SK-N-SH treated with all-trans-retinoic acid at 6 μM for 48 hours (cell line): ENCODE data around the gene CAP1.

Source experiments
- ATAC-seq: fragments of 200-7000 bp; cut with Tn5 transposase; 3 replicates; pipeline ENCODE4 v1.9.1; 2020; ENCODE audit warnings: mild to moderate bottlenecking, moderate library complexity
- ARNTL ChIP-seq: fragments of 450-650 bp; formaldehyde crosslinking; IDR thresholded peaks from 2 replicates; pipeline ENCODE4 v1.5.0; 2020; ENCODE audit warnings: low read depth, mild to moderate bottlenecking, moderate library complexity, borderline replicate concordance
- BACH2 ChIP-seq: fragments of 250-450 bp; sonication (Bioruptor Pico); IDR thresholded peaks from 2 replicates; pipeline ENCODE4 v1.9.0; 2021; ENCODE audit warnings: mild to moderate bottlenecking, borderline replicate concordance
- CREB5 ChIP-seq: fragments of 250-450 bp; sonication (Bioruptor Pico); IDR thresholded peaks from 2 replicates; pipeline ENCODE4 v1.5.1; 2020; ENCODE audit warnings: low read depth, mild to moderate bottlenecking, moderate library complexity
- CSDC2 ChIP-seq: fragments of 250-450 bp; sonication (Bioruptor Pico); IDR thresholded peaks from 2 replicates; pipeline ENCODE4 v1.5.0; 2020; ENCODE audit warnings: mild to moderate bottlenecking, moderate library complexity
- GLIS3 ChIP-seq: fragments of 250-450 bp; sonication (Bioruptor Pico); IDR thresholded peaks from 2 replicates; pipeline ENCODE4 v1.5.0; 2020; ENCODE audit warnings: mild to moderate bottlenecking, moderate library complexity
- ISL1 ChIP-seq: fragments of 250-450 bp; sonication (Bioruptor Pico); IDR thresholded peaks from 2 replicates; pipeline ENCODE4 v2.1.2; 2022; ENCODE audit warnings: mild to moderate bottlenecking, moderate library complexity
- PATZ1 ChIP-seq: fragments of 250-450 bp; sonication (Bioruptor Pico); IDR thresholded peaks from 2 replicates; pipeline ENCODE4 v1.8.0; 2020; ENCODE audit warnings: mild to moderate bottlenecking, moderate library complexity, borderline replicate concordance
- POU6F1 ChIP-seq: fragments of 250-450 bp; sonication (Bioruptor Pico); IDR thresholded peaks from 2 replicates; pipeline ENCODE4 v1.8.0; 2021; ENCODE audit warnings: low read depth, mild to moderate bottlenecking, moderate library complexity, borderline replicate concordance
- PPARA ChIP-seq: fragments of 250-450 bp; sonication (Bioruptor Pico); IDR thresholded peaks from 2 replicates; pipeline ENCODE4 v1.5.0; 2020; ENCODE audit warnings: mild to moderate bottlenecking, borderline replicate concordance
- RARB ChIP-seq: fragments of 250-450 bp; sonication (Bioruptor Pico); IDR thresholded peaks from 2 replicates; pipeline ENCODE4 v1.8.0; 2021; ENCODE audit warnings: mild to moderate bottlenecking, moderate library complexity
- TCF4 ChIP-seq: fragments of 250-450 bp; sonication (Bioruptor Pico); IDR thresholded peaks from 2 replicates; pipeline ENCODE4 v1.8.0; 2021; ENCODE audit warnings: mild to moderate bottlenecking, moderate library complexity, borderline replicate concordance
- TOX ChIP-seq: fragments of 250-450 bp; sonication (Bioruptor Pico); IDR thresholded peaks from 2 replicates; pipeline ENCODE4 v1.8.0; 2021; ENCODE audit warnings: mild to moderate bottlenecking, moderate library complexity, borderline replicate concordance
- TSHZ2 ChIP-seq: fragments of 250-450 bp; sonication (Bioruptor Pico); IDR thresholded peaks from 2 replicates; pipeline ENCODE4 v1.5.0; 2020; ENCODE audit warnings: mild to moderate bottlenecking, moderate library complexity
- ZFP3 ChIP-seq: fragments of 250-450 bp; sonication (Bioruptor Pico); IDR thresholded peaks from 2 replicates; pipeline ENCODE4 v1.5.0; 2020; ENCODE audit warnings: mild to moderate bottlenecking, moderate library complexity
- ZFP30 ChIP-seq: fragments of 450-650 bp; formaldehyde crosslinking; IDR thresholded peaks from 2 replicates; pipeline ENCODE4 v1.5.0; 2022; ENCODE audit warnings: mild to moderate bottlenecking, moderate library complexity
- ZNF565 ChIP-seq: fragments of 450-650 bp; formaldehyde crosslinking; conservative IDR thresholded peaks from 2 replicates; pipeline ENCODE4 v1.5.0; 2020; ENCODE audit warnings: low read depth, mild to moderate bottlenecking, moderate library complexity
- ZNF70 ChIP-seq: fragments of 450-650 bp; formaldehyde crosslinking; IDR thresholded peaks from 2 replicates; pipeline ENCODE4 v1.5.0; 2020; ENCODE audit warnings: mild to moderate bottlenecking, moderate library complexity

Gene CAP1

GRCh38 chr1:40047276-40047675 lies 6.7 kb downstream of the CAP1 start:
- no peak for ATAC-seq
- TF ChIP-seq RARB, result no peak
- no peak for TF ChIP-seq ZFP3
- no peak for TF ChIP-seq TSHZ2 (CRISPR knock-in tag)
- no peak for TF ChIP-seq ISL1 (CRISPR knock-in tag)
- no peak for TF ChIP-seq CREB5 (CRISPR knock-in tag)
- no peak for TF ChIP-seq ZFP30

- no peak for TF ChIP-seq CREB5 (CRISPR knock-in tag)
- TF ChIP-seq PATZ1 (CRISPR knock-in tag), result no peak
- no peak for TF ChIP-seq POU6F1 (CRISPR knock-in tag)
- TF ChIP-seq CSDC2, result no peak
- TF ChIP-seq, all 23 proteins: peak for 0
- ATAC-seq, result no peak
These were observed 7.2 kb downstream of the CAP1 start for GRCh38 chr1:40047769-40048168.

- no peak for ATAC-seq
- no peak for TF ChIP-seq PPARA (CRISPR knock-in tag)
- no peak for TF ChIP-seq ISL1 (CRISPR knock-in tag)
- TF ChIP-seq TOX (CRISPR knock-in tag), result no peak
- no peak for TF ChIP-seq TSHZ2 (CRISPR knock-in tag)
- TF ChIP-seq PATZ1 (CRISPR knock-in tag), result no peak
- TF ChIP-seq ZFP3, result no peak
- no peak for TF ChIP-seq ZNF565
- TF ChIP-seq ZNF70 (CRISPR knock-in tag), result no peak
- no peak for TF ChIP-seq TCF4
- TF ChIP-seq CREB5 (CRISPR knock-in tag), result no peak
- TF ChIP-seq ARNTL (CRISPR knock-in tag), result no peak
- no peak for TF ChIP-seq CSDC2
- TF ChIP-seq BACH2 (CRISPR knock-in tag), result no peak
- no peak for TF ChIP-seq GLIS3 (CRISPR knock-in tag)
- TF ChIP-seq RARB, result no peak
These were observed 9.2 kb downstream of the CAP1 start for GRCh38 chr1:40049725-40050124.
